ENCODE measurements around the gene TRPM3. TPM values are rescaled to one million over a fixed set of nuclear protein-coding genes. Genes with fewer than 3 reads are reported as not detected.
A peak's percentile ranks its signal among the peaks of the same experiment; 100 is the strongest.

TRPM3 gene
- polyA plus RNA-seq, 2 of the 4 experiments (the other 2 are of a cell fraction), result not detected

- DNase-seq (ENCODE audit: low read depth in 1 of 2, low spot score in 1 of 2), result no peak
- no peaks in the 10 kb centered on the region for H3K9me3 ChIP-seq
- no peaks in the 10 kb centered on the region for H3K4me1 ChIP-seq
- H3K27ac ChIP-seq, result no peak overlapping the region
- no peak for ATAC-seq
- no peak overlapping the region for H3K4me3 ChIP-seq
- no peak overlapping the region for H3K4me2 ChIP-seq
- ChIA-PET POLR2A (no interaction called here), CTCF (interaction anchor here (0.8 to 1.1 kb wide), 2 partner anchors 79 to 241 kb away, joined by 3 read pairs; no protein-coding TSS in a partner anchor)
- no peak for FAIRE-seq
- TF ChIP-seq, protein P1, sequence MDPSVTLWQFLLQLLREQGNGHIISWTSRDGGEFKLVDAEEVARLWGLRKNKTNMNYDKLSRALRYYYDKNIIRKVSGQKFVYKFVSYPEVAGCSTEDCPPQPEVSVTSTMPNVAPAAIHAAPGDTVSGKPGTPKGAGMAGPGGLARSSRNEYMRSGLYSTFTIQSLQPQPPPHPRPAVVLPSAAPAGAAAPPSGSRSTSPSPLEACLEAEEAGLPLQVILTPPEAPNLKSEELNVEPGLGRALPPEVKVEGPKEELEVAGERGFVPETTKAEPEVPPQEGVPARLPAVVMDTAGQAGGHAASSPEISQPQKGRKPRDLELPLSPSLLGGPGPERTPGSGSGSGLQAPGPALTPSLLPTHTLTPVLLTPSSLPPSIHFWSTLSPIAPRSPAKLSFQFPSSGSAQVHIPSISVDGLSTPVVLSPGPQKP (IDR thresholded peaks at IDR 0.05; ENCODE audit: low read depth, low read length), result no peak
- TF ChIP-seq KDM5A (IDR thresholded peaks at IDR 0.05) (no peak), POLR2AphosphoS2 (conservative IDR thresholded peaks at IDR 0.05; ENCODE audit: low read length) (no peak), MAFK (IDR thresholded peaks at IDR 0.05; ENCODE audit: partially characterized antibody) (no peak), NFE2L2 (conservative IDR thresholded peaks at IDR 0.05; ENCODE audit: low read length) (no peak), EHMT2 (IDR thresholded peaks at IDR 0.05; ENCODE audit: low read depth) (no peak), JUN (IDR thresholded peaks at IDR 0.05) (no peak), HEYL (CRISPR knock-in tag; IDR thresholded peaks at IDR 0.05) (no peak), CHD2 (IDR thresholded peaks at IDR 0.05; ENCODE audit: low read length, partially characterized antibody) (no peak), ZC3H11A (IDR thresholded peaks at IDR 0.05) (no peak), HDAC2 (IDR thresholded peaks at IDR 0.05) (no peak), KDM1A (IDR thresholded peaks at IDR 0.05; ENCODE audit: low read depth) (no peak), JUNB (IDR thresholded peaks at IDR 0.05) (no peak), ZNF302 (CRISPR knock-in tag; IDR thresholded peaks at IDR 0.05) (no peak), CHD4 (IDR thresholded peaks at IDR 0.05; ENCODE audit: borderline replicate concordance) (no peak)
- 38% methylated on average over 2 of the region's 2 CpGs for WGBS (ENCODE audit: missing lambda C conversion rate)
These were observed 539.5 kb downstream of the TRPM3 start for GRCh38 chr9:70581955-70582350.

DNA sequence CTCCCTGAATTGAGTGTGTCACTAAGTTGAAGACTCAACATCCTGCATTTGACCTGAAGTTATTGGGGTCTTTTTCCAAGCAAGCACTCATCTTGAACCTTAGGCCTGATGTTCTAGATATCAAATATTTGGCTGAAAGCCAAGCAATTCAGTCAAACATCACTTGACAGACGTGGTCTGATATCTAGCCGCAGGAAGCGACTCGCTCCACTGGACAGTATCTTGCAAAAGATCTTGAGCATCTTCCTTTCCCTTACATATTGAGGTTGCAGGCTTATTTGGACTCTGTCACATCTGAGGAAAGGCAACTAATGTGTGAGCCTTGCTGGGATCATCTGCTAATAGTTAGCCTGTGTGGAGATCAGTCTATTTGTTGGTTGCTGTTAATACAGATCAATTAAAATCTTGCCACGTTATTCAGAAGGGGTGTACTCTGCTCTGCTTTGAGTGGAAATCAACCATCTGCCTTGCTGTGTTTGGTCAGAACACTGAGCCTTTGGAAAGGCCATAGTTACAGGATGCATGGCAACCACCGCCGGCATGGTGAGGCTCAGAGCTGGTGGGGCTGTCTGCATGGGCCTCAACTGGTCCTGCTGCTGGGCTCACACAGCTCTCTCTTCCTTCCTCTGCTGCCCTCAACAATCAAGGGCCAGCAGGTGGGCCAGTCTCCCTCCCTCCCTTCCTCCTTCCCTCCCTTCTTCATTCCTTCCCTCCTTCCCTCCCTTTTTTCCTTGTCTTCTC is 540.0 kb downstream of the TRPM3 start:
- Histone ChIP-seq H3K4me2 (no peak overlapping the region), H3K4me3 (no peak overlapping the region), H3K9me3 (no peaks in the 10 kb centered on the region), H3K4me1 (no peaks in the 10 kb centered on the region), H3K27ac (no peak overlapping the region)
- ATAC-seq (no peak), FAIRE-seq (peak; percentile 7), DNase-seq (ENCODE audit: low read depth in 1 of 2, low spot score in 1 of 2) (no peak)
- no peak for TF ChIP-seq MAFK (IDR thresholded peaks at IDR 0.05; ENCODE audit: partially characterized antibody)
- TF ChIP-seq, protein P2, sequence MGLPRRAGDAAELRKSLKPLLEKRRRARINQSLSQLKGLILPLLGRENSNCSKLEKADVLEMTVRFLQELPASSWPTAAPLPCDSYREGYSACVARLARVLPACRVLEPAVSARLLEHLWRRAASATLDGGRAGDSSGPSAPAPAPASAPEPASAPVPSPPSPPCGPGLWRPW (IDR thresholded peaks at IDR 0.05), result no peak
- TF ChIP-seq, protein P3, sequence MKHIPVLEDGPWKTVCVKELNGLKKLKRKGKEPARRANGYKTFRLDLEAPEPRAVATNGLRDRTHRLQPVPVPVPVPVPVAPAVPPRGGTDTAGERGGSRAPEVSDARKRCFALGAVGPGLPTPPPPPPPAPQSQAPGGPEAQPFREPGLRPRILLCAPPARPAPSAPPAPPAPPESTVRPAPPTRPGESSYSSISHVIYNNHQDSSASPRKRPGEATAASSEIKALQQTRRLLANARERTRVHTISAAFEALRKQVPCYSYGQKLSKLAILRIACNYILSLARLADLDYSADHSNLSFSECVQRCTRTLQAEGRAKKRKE (CRISPR knock-in tag; IDR thresholded peaks at IDR 0.05; ENCODE audit: low read depth), result no peak
- TF ChIP-seq FOXS1 (CRISPR knock-in tag; IDR thresholded peaks at IDR 0.05), result no peak
- TF ChIP-seq RCOR1 (IDR thresholded peaks at IDR 0.05; ENCODE audit: low read depth, low read length), result no peak
- TF ChIP-seq EHMT2 (IDR thresholded peaks at IDR 0.05; ENCODE audit: low read depth), result no peak
- no peak for TF ChIP-seq HEYL (CRISPR knock-in tag; IDR thresholded peaks at IDR 0.05)
- TF ChIP-seq RFX5 (IDR thresholded peaks at IDR 0.05), result no peak
- TF ChIP-seq MAZ (IDR thresholded peaks at IDR 0.05; ENCODE audit: borderline replicate concordance, low read depth, low read length), result no peak
- TF ChIP-seq MYC (IDR thresholded peaks at IDR 0.05; ENCODE audit: borderline replicate concordance, low read length), result no peak
- no peak for TF ChIP-seq KDM1A (IDR thresholded peaks at IDR 0.05; ENCODE audit: low read depth)
- TF ChIP-seq MAX (IDR thresholded peaks at IDR 0.05), result no peak
- no peak for TF ChIP-seq EP300 (IDR thresholded peaks at IDR 0.05)
- ChIA-PET POLR2A (no interaction called here), CTCF (interaction anchor here (1.1 kb wide), 1 partner anchor 240 kb away, joined by 3 read pairs; no protein-coding TSS in a partner anchor)
- WGBS (ENCODE audit: missing lambda C conversion rate), result 42% methylated on average over 7 of the region's 7 CpGs

All from A549 (cell line).